AG09309 (cell line): ENCODE measurements around the gene SMIM32.
A peak's percentile ranks its signal among the peaks of the same experiment; 100 is the strongest.

Experiments
- DNase-seq: peaks from one replicate; pipeline ENCODE4 v3.0.0-alpha.2; 2010; ENCODE audit warnings: low read depth
- H3K4me3 ChIP-seq: 2 replicates; pipeline ENCODE4 v1.5.1; 2011; ENCODE audit warnings: mild to moderate bottlenecking, low read depth, low read length, moderate library complexity; ENCODE audit not compliant: control insufficient read depth
- CTCF ChIP-seq: IDR thresholded peaks from 2 replicates; pipeline ENCODE4 v1.5.1; 2011; ENCODE audit warnings: mild to moderate bottlenecking, low read depth, low read length, inconsistent platforms; ENCODE audit not compliant: insufficient read depth, control insufficient read depth; ENCODE audit errors: missing control alignments

Gene SMIM32

GRCh38 chr5:136174021-136174659 is 18.8 kb downstream of the SMIM32 start:
- TF ChIP-seq CTCF: peak; percentile 74
- DNase-seq: peak; percentile 23
- H3K4me3 ChIP-seq: no peak overlapping the region

GRCh38 chr5:136169218-136169617 is 23.7 kb downstream of the SMIM32 start:
- DNase-seq: no peak
- H3K4me3 ChIP-seq: no peak overlapping the region
- no peak for TF ChIP-seq CTCF

- no peak for DNase-seq
Measured at GRCh38 chr5:136166909-136167308, 26.1 kb downstream of the SMIM32 start.

GRCh38 chr5:136164226-136164625 is 28.7 kb downstream of the SMIM32 start:
- TF ChIP-seq CTCF: no peak
- no peak overlapping the region for H3K4me3 ChIP-seq
- DNase-seq: no peak

More at GRCh38 chr5:136166909-136167308, 26.1 kb downstream of the SMIM32 start:
- no peak overlapping the region for H3K4me3 ChIP-seq
- TF ChIP-seq CTCF: no peak

- TF ChIP-seq CTCF: no peak
- H3K4me3 ChIP-seq: no peak overlapping the region
- DNase-seq: no peak
Measured at GRCh38 chr5:136162008-136162407, 31.0 kb downstream of the SMIM32 start.

- no peak for DNase-seq
- no peak overlapping the region for H3K4me3 ChIP-seq
- no peak for TF ChIP-seq CTCF
Measured at GRCh38 chr5:136159457-136159856, 33.5 kb downstream of the SMIM32 start.

GRCh38 chr5:136157514-136157913 is 35.4 kb downstream of the SMIM32 start:
- H3K4me3 ChIP-seq: no peak overlapping the region
- DNase-seq: no peak
- no peak for TF ChIP-seq CTCF
